Kidney epithelial cell (primary cell): ENCODE data around the gene GPRIN2. TPM values are rescaled to one million over a fixed set of nuclear protein-coding genes. Genes with fewer than 3 reads are reported as not detected.
"Not testable (repeated sequence)": the region's sequence is repeated elsewhere in the genome, so short reads cannot be mapped to it uniquely, and the experiment has no call there.

ENCODE experiments used
- DNase-seq: peaks from one replicate; pipeline ENCODE4 v3.0.0-alpha.2; 2010; ENCODE audit warnings: low read depth
- H3K27me3 ChIP-seq: 2 replicates; pipeline ENCODE4 v1.6.0; 2011; ENCODE audit warnings: low read length; ENCODE audit not compliant: control insufficient read depth, insufficient read depth
- H3K36me3 ChIP-seq: 2 replicates; pipeline ENCODE4 v1.5.1; 2011; ENCODE audit warnings: low read length; ENCODE audit not compliant: control insufficient read depth, insufficient read depth
- H3K4me3 ChIP-seq: 2 replicates; pipeline ENCODE4 v1.5.1; 2011; ENCODE audit warnings: low read depth, mild to moderate bottlenecking, control low read depth, low read length
- CTCF ChIP-seq: IDR thresholded peaks from 2 replicates; pipeline ENCODE4 v1.5.1; 2011; ENCODE audit warnings: mild to moderate bottlenecking, moderate library complexity, low read length, control low read depth, inconsistent platforms; ENCODE audit not compliant: insufficient read depth, poor library complexity, severe bottlenecking
- total RNA-seq: library from RNA; depleted of rRNA; stranded (reverse); fragments of >200 nt; gene quantifications from 2 replicates; pipeline ENCODE4 v1.2.3, GENCODE V29; 2015

The GPRIN2 gene
- total RNA-seq, 1 donor from 2014 or later = 9.2 TPM

- no peaks in the 10 kb centered on the region for H3K27me3 ChIP-seq
- no peak for DNase-seq
- TF ChIP-seq CTCF = no peak
- no peaks in the 10 kb centered on the region for H3K36me3 ChIP-seq
- H3K4me3 ChIP-seq = no peak overlapping the region
These were observed 41.1 kb downstream of the GPRIN2 start for GRCh38 chr10:46515366-46515765.

- Histone ChIP-seq H3K4me3 (no peak overlapping the region), H3K27me3 (no peaks in the 10 kb centered on the region), H3K36me3 (no peaks in the 10 kb centered on the region)
- no peak for TF ChIP-seq CTCF
- DNase-seq = no peak
These were observed 41.6 kb downstream of the GPRIN2 start for GRCh38 chr10:46514899-46515298.

- Histone ChIP-seq H3K4me3 (no peak overlapping the region), H3K36me3 (no peaks in the 10 kb centered on the region), H3K27me3 (no peaks in the 10 kb centered on the region)
- TF ChIP-seq CTCF = no peak
- no peak for DNase-seq
These were observed 42.0 kb downstream of the GPRIN2 start for GRCh38 chr10:46514431-46514861.

GRCh38 chr10:46513333-46513732 lies 43.1 kb downstream of the GPRIN2 start:
- H3K4me3 ChIP-seq, H3K27me3 ChIP-seq, H3K36me3 ChIP-seq, DNase-seq: not testable (repeated sequence)

- H3K27me3 ChIP-seq, H3K36me3 ChIP-seq, DNase-seq, H3K4me3 ChIP-seq: not testable (repeated sequence)
These were observed 43.7 kb downstream of the GPRIN2 start for GRCh38 chr10:46512725-46513124.

GRCh38 chr10:46512002-46512401 lies 44.5 kb downstream of the GPRIN2 start:
- H3K4me3 ChIP-seq, H3K36me3 ChIP-seq, DNase-seq, H3K27me3 ChIP-seq: not testable (repeated sequence)

Other genes starting within 250 kb of the GPRIN2 start
- gene ANXA8L1, start 180.9 kb downstream of the GPRIN2 start, total RNA-seq = 1.0 and 6.2 TPM in 2 replicates
- gene NPY4R, start 90.7 kb downstream of the GPRIN2 start, total RNA-seq = not detected in 2 replicates
- 0.07 and 0.17 TPM in 2 replicates for gene SYT15, start 22.5 kb upstream of the GPRIN2 start, total RNA-seq